NB4 (cell line): Measurements from ENCODE around the gene CDH13.

Experiments used
- MYC ChIP-seq: IDR thresholded peaks from 2 replicates; pipeline ENCODE4 v1.6.1; 2011; ENCODE audit warnings: low read depth, low read length
- POLR2A ChIP-seq: IDR thresholded peaks from 2 replicates; pipeline ENCODE4 v1.6.1; 2011; ENCODE audit warnings: mild to moderate bottlenecking; ENCODE audit not compliant: insufficient read length; ENCODE audit errors: extremely low read depth
- TF ChIP-seq, protein P1 (sequence below): IDR thresholded peaks from one replicate; pipeline ENCODE4 v1.5.1; 2012; ENCODE audit warnings: low read depth, low read length
- TF ChIP-seq, protein P2 (sequence below): IDR thresholded peaks from 2 replicates; pipeline ENCODE4 v1.6.1; 2011; ENCODE audit warnings: low read depth, low read length

DNA sequence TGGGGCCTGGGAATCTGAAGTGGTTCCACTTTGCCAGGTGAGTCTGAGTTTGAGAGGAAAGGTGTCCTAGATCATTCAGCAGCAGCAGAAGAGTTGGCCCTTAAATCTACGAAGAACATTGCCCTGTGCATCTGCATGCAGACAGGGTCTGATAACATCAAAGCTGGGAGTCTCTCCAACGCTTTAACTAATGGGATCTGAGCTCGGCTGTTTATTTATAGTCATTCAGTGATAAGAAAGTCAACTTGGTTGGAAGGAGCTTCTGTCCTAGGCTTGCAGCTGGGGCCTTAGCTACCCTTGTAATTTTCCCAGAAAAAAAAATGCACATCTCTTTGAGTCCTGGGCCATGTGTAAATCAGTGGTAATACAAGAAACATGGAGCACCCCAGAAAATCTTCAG, 763.0 kb downstream of the CDH13 start:
- TF ChIP-seq, protein P1, sequence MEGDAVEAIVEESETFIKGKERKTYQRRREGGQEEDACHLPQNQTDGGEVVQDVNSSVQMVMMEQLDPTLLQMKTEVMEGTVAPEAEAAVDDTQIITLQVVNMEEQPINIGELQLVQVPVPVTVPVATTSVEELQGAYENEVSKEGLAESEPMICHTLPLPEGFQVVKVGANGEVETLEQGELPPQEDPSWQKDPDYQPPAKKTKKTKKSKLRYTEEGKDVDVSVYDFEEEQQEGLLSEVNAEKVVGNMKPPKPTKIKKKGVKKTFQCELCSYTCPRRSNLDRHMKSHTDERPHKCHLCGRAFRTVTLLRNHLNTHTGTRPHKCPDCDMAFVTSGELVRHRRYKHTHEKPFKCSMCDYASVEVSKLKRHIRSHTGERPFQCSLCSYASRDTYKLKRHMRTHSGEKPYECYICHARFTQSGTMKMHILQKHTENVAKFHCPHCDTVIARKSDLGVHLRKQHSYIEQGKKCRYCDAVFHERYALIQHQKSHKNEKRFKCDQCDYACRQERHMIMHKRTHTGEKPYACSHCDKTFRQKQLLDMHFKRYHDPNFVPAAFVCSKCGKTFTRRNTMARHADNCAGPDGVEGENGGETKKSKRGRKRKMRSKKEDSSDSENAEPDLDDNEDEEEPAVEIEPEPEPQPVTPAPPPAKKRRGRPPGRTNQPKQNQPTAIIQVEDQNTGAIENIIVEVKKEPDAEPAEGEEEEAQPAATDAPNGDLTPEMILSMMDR = no peak
- TF ChIP-seq POLR2A (no peak), MYC (no peak)
- TF ChIP-seq, protein P2, sequence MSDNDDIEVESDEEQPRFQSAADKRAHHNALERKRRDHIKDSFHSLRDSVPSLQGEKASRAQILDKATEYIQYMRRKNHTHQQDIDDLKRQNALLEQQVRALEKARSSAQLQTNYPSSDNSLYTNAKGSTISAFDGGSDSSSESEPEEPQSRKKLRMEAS = no peak
